ENCODE data around the gene C11orf16.
"Not testable (repeated sequence)": the region's sequence is repeated elsewhere in the genome, so short reads cannot be mapped to it uniquely, and the experiment has no call there.

The C11orf16 gene

GRCh38 chr11:8935789-8936188 lies 3.0 kb upstream of the C11orf16 start:
- not testable (repeated sequence) for DNase-seq

GRCh38 chr11:8934742-8935488 lies 2.2 kb upstream of the C11orf16 start:
- DNase-seq = no peak

GRCh38 chr11:8933931-8934330 lies 1.2 kb upstream of the C11orf16 start:
- no peak for DNase-seq

GRCh38 chr11:8930456-8931175 lies 2.1 kb downstream of the C11orf16 start:
- no peak for DNase-seq

GRCh38 chr11:8928981-8929615 lies 3.6 kb downstream of the C11orf16 start:
- DNase-seq = no peak

- DNase-seq = no peak
These were observed 4.5 kb downstream of the C11orf16 start for GRCh38 chr11:8928205-8928604.

GRCh38 chr11:8927233-8927632 lies 5.5 kb downstream of the C11orf16 start:
- DNase-seq = no peak

GRCh38 chr11:8926236-8926635 lies 6.5 kb downstream of the C11orf16 start:
- DNase-seq = no peak

GRCh38 chr11:8925711-8926110 lies 7.0 kb downstream of the C11orf16 start:
- DNase-seq = no peak

GRCh38 chr11:8922691-8923090 lies 10.1 kb downstream of the C11orf16 start:
- no peak for DNase-seq

GRCh38 chr11:8917157-8917825 lies 15.5 kb downstream of the C11orf16 start:
- DNase-seq = no peak

GRCh38 chr11:8914661-8915018 lies 18.1 kb downstream of the C11orf16 start:
- no peak for DNase-seq

GRCh38 chr11:8913961-8914660 lies 18.6 kb downstream of the C11orf16 start:
- peak; percentile 35 to 62 for DNase-seq

GRCh38 chr11:8911029-8911823 lies 21.5 kb downstream of the C11orf16 start, which contains the start of gene AKIP1:
Gene AKIP1 (plus strand): TSS chr11:8911189. CDS start chr11:8911450, 261 bp downstream.
- DNase-seq = peak; percentile 78 to 86

- no peak for DNase-seq
These were observed 22.1 kb downstream of the C11orf16 start for GRCh38 chr11:8910649-8911026.

GRCh38 chr11:8908099-8908498 lies 24.6 kb downstream of the C11orf16 start:
- DNase-seq = no peak

GRCh38 chr11:8907116-8907515 lies 25.6 kb downstream of the C11orf16 start:
- no peak for DNase-seq

GRCh38 chr11:8905528-8906165 lies 27.1 kb downstream of the C11orf16 start:
- DNase-seq = no peak

- no peak for DNase-seq
These were observed 33.5 kb downstream of the C11orf16 start for GRCh38 chr11:8899119-8899753.

GRCh38 chr11:8891185-8891584 lies 41.6 kb downstream of the C11orf16 start:
- not testable (repeated sequence) for DNase-seq

GRCh38 chr11:8886322-8886721 lies 46.4 kb downstream of the C11orf16 start:
- no peak for DNase-seq
